Activated CD4-positive, alpha-beta T cell treated with anti-CD3 and anti-CD28 coated beads, Interleukin-2, amount 10 ng/mL, durations not matched to agents 7 days and 5 days (primary cell): ENCODE results near the gene PGF. TPM values are rescaled to one million over a fixed set of nuclear protein-coding genes. Genes with fewer than 3 reads are reported as not detected.
A peak's percentile ranks its signal among the peaks of the same experiment; 100 is the strongest.

Experiments used
- CTCF ChIA-PET: fragments of 350-600 bp; sonication (Branson Sonifier 250); formaldehyde crosslinking; loops from one replicate; lab custom pipeline; 2021; ENCODE audit warnings: antibody characterized with exemption; lab: Charles Lee
- POLR2A ChIA-PET: fragments of 350-600 bp; sonication (Branson Sonifier 250); formaldehyde crosslinking; loops from one replicate; lab custom pipeline; 2021; ENCODE audit warnings: antibody characterized with exemption; lab: Charles Lee
- DNase-seq: peaks from one replicate; pipeline ENCODE4 v3.0.0-alpha.2; 2020
- H3K27ac Mint-ChIP-seq: one replicate; pipeline ENCODE4 v1.8.0; 2021; ENCODE audit warnings: mild to moderate bottlenecking, moderate library complexity, mixed read lengths
- H3K27me3 Mint-ChIP-seq: one replicate; pipeline ENCODE4 v1.8.0; 2021; ENCODE audit warnings: mixed read lengths
- H3K36me3 Mint-ChIP-seq: one replicate; pipeline ENCODE4 v1.8.0; 2021; ENCODE audit warnings: low read depth, mixed read lengths
- H3K4me1 Mint-ChIP-seq: one replicate; pipeline ENCODE4 v1.8.0; 2021; ENCODE audit warnings: mixed read lengths
- H3K4me3 Mint-ChIP-seq: one replicate; pipeline ENCODE4 v1.8.0; 2021; ENCODE audit warnings: mild to moderate bottlenecking, moderate library complexity, mixed read lengths
- H3K9me3 Mint-ChIP-seq: one replicate; pipeline ENCODE4 v1.8.0; 2021; ENCODE audit warnings: mixed read lengths
- total RNA-seq, 2 experiments: library from RNA; stranded (reverse); gene quantifications; one replicate each; pipeline ENCODE4 v1.2.3, GENCODE V29; 2021

PGF gene
- total RNA-seq, 2 experiments from 2014 or later, result 0.12 to 0.15 TPM

DNA sequence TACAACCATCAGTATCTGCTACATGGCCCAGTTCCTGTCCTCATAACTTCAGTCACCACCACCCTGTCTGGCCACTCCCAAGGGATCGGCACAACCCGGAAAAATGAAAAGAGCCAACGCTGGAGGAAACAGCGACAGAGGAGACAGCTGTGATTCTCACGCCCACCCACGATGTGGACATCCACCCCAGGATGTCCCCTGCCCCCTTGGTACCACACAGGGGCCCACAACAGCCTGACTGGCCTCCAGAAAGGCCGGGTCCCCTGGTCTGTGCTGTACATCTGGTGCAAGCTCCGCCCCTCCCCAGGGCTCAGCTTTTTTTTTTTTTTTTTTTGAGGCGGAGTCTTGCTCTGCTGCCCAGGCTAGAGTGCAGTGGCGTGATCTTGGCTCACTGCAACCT lies 44.8 kb downstream of the PGF start:
- Mint-ChIP-seq H3K27me3 (no peaks in the 10 kb centered on the region), H3K9me3 (no peaks in the 10 kb centered on the region), H3K27ac (no peak overlapping the region), H3K4me1 (peaks cover 6% of the 10 kb centered on the region), H3K4me3 (no peak overlapping the region), H3K36me3 (peaks cover 3% of the 10 kb centered on the region)
- CTCF ChIA-PET, result no interaction called here
- POLR2A ChIA-PET, result no interaction called here
- no peak for DNase-seq

DNA sequence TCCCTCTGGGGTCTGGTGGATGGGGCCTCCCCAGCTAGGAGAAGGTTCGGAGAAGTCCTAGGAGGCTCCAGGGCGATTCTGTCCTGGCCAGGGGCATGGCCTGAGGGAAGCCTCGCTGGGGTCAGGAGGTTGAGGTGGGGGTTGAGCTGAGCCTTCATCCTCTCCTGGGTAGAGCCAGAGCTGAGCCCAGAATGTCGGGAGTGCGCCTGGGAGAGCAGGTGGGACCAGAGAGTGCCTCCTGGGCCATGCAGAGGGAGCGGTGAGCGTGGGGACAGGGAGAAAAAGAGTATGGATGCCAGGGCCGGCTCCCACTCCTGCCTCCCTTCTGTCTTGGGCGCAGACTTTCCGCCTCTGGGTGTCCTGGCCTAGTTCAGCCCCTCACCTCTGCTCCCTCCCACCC lies 45.5 kb downstream of the PGF start:
- POLR2A ChIA-PET, result no interaction called here
- no peak overlapping the region for H3K4me3 Mint-ChIP-seq
- H3K36me3 Mint-ChIP-seq, result peaks cover 5% of the 10 kb centered on the region
- no peaks in the 10 kb centered on the region for H3K27me3 Mint-ChIP-seq
- CTCF ChIA-PET, result interaction anchor here (6.1 kb wide), 1 partner anchor 51 kb away, joined by 138 read pairs; no protein-coding TSS in a partner anchor
- DNase-seq, result no peak
- peaks cover 7% of the 10 kb centered on the region for H3K4me1 Mint-ChIP-seq
- no peaks in the 10 kb centered on the region for H3K9me3 Mint-ChIP-seq
- no peak overlapping the region for H3K27ac Mint-ChIP-seq

DNA sequence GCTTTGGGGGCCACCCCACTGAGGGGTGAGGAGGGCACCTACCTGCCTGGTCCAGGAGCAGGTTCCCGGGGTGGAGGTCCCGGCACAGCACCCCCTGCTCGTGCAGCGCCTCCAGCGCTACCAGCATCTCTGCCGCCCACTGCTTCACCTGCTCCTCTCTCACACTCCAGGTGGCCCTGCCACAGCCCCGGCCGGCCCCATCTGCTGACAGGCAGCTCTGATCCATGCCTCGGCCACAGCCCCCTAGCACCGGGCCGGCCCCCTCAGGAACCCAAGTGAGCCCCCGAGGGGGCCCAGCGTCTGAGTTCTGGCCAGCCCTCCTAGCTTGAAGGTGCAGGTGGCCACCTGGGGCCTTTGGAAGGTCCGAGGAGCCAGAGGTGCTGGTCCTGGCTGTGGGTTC lies 45.9 kb downstream of the PGF start:
- peaks cover 9% of the 10 kb centered on the region for H3K36me3 Mint-ChIP-seq
- no peaks in the 10 kb centered on the region for H3K27me3 Mint-ChIP-seq
- no peak overlapping the region for H3K4me3 Mint-ChIP-seq
- H3K27ac Mint-ChIP-seq, result no peak overlapping the region
- no peak for DNase-seq
- H3K9me3 Mint-ChIP-seq, result no peaks in the 10 kb centered on the region
- ChIA-PET POLR2A (no interaction called here), CTCF (interaction anchor here (6.1 kb wide), 1 partner anchor 51 kb away, joined by 138 read pairs; no protein-coding TSS in a partner anchor)
- H3K4me1 Mint-ChIP-seq, result peaks cover 9% of the 10 kb centered on the region

DNA sequence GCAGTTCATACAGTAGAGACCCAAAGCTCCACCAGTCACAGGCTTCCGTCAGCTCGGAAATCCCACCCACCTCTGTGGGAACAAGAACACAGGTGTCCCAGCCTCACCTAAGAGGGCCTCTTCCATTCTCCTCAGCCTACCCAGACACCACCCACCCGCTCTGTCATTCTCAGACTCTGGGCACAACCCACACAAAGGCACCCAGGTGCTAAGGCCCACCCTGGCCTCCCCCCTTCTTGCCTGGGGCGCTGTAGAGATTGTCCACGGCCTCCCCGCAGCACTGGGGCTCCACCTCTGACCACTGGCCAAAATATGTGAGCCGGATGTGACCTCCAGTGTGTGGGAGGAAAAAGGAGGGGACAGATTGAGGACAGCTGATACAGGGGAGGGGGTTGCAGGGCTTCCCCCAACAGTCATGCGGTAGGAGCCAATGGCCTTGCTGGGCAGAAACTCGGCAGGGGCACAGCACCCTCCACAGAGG lies 46.5 kb downstream of the PGF start:
- no peak overlapping the region for H3K4me3 Mint-ChIP-seq
- ChIA-PET POLR2A (no interaction called here), CTCF (interaction anchor here (1.2 to 6.1 kb wide), 2 partner anchors 16 to 50 kb away, joined by 3 to 138 read pairs; no protein-coding TSS in a partner anchor)
- no peak overlapping the region for H3K27ac Mint-ChIP-seq
- no peaks in the 10 kb centered on the region for H3K9me3 Mint-ChIP-seq
- no peak for DNase-seq
- no peaks in the 10 kb centered on the region for H3K27me3 Mint-ChIP-seq
- peaks cover 9% of the 10 kb centered on the region for H3K4me1 Mint-ChIP-seq
- peaks cover 12% of the 10 kb centered on the region for H3K36me3 Mint-ChIP-seq

DNA sequence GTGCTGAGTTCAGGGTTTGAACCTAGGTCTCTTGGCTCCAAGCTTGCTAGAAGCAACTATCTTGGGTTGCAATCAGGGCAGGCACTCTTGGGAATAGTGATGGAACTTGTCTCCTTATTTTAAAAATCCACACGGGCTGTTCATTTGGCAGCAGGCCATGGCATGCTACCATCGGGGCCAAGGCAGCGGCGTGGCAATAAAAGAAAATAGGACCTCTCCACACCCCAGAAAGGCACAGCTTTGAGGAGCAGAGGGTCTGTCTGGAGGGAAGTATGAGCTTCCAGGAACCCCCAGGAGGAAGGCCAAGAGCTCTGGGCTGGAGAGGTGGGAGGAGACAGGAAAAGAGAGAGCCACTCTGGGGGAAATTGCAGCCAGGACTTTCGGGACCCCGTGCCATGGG lies 47.7 kb downstream of the PGF start:
- ChIA-PET POLR2A (no interaction called here), CTCF (interaction anchor here (0.7 to 6.1 kb wide), 6 partner anchors 9 to 157 kb away, joined by 3 to 138 read pairs (median 3); partner anchors contain the start of genes ACYP1 and RPS6KL1)
- peak overlapping the region; percentile 64 for H3K27ac Mint-ChIP-seq
- DNase-seq, result no peak
- no peaks in the 10 kb centered on the region for H3K27me3 Mint-ChIP-seq
- no peak overlapping the region for H3K4me3 Mint-ChIP-seq
- H3K4me1 Mint-ChIP-seq, result peaks cover 9% of the 10 kb centered on the region
- H3K36me3 Mint-ChIP-seq, result peaks cover 18% of the 10 kb centered on the region
- no peaks in the 10 kb centered on the region for H3K9me3 Mint-ChIP-seq

DNA sequence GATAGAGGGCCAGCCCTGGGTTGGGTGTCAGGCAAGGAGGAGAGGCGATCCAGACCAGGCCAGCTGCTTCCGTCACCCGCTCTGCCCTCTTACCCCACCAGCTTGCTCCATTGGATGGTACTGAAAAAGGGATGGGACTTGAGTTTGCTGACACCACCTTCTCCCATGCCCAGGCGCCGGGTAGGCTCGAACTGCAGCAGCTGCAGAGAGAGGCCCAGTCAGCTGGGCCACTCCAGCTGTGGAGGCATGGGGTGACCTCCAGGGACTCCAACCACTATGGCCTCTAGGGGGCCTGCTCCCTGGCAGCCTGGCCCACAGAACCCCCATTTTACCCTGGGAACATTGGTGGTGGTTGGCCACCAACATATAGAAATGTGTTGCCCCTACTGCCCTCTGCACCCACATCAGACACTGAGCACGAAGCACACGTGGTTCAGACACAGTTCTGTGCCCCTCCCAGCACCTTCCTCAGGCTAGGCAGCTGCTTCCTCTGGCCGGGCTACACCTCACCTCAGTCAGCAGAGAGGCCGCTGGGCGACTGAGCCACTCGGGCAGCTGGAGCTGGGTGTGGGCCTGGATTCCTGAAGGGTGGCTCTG lies 48.4 kb downstream of the PGF start:
- H3K36me3 Mint-ChIP-seq, result peaks cover 24% of the 10 kb centered on the region
- peak overlapping the region; percentile 61 for H3K27ac Mint-ChIP-seq
- ChIA-PET CTCF (interaction anchor here (0.5 to 6.1 kb wide), 8 partner anchors 10 to 1572 kb away, joined by 3 to 138 read pairs (median 6); partner anchors contain the start of genes ACYP1 and RPS6KL1), POLR2A (no interaction called here)
- no peaks in the 10 kb centered on the region for H3K9me3 Mint-ChIP-seq
- no peaks in the 10 kb centered on the region for H3K27me3 Mint-ChIP-seq
- DNase-seq, result no peak
- peaks cover 9% of the 10 kb centered on the region for H3K4me1 Mint-ChIP-seq
- H3K4me3 Mint-ChIP-seq, result no peak overlapping the region

DNA sequence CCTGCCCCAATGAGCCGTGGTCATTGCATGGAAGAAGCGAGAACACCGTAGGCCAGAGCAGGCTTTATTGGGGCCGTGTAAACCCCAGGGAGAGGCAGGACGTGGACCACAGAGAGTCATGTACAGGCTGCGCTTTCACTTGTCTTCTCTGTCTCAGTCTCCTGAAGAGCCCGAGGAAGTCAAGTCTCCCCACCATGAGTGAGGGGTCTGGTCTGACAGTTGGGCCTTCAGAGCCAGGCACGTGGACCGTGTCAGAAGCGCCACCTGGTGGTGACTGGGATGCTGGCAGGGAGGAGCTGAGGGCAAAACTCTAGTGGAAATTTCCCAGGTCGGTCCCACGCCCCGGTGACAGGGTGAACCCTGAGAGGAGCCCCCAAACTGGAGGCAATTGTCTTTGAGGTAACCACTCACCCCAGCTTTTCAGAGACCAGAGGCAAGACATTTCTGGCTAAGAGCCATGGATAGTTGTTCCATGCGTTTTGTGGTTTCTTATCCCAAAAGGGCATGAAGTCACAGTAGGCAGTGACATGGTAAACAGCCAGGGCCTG lies 49.7 kb downstream of the PGF start:
- peaks cover 35% of the 10 kb centered on the region for H3K36me3 Mint-ChIP-seq
- peak overlapping the region; percentile 60 for H3K27ac Mint-ChIP-seq
- H3K4me3 Mint-ChIP-seq, result no peak overlapping the region
- no peaks in the 10 kb centered on the region for H3K27me3 Mint-ChIP-seq
- no peaks in the 10 kb centered on the region for H3K9me3 Mint-ChIP-seq
- CTCF ChIA-PET, result interaction anchor here (0.6 to 6.1 kb wide), 26 partner anchors 9 to 400 kb away, joined by 3 to 138 read pairs (median 4); partner anchors contain the start of genes ACYP1, LTBP2 and RPS6KL1
- DNase-seq, result peak; percentile 81
- POLR2A ChIA-PET, result interaction anchor here (1.5 kb wide), 1 partner anchor 44 kb away, joined by 8 read pairs; no protein-coding TSS in a partner anchor
- H3K4me1 Mint-ChIP-seq, result peaks cover 9% of the 10 kb centered on the region

DNA sequence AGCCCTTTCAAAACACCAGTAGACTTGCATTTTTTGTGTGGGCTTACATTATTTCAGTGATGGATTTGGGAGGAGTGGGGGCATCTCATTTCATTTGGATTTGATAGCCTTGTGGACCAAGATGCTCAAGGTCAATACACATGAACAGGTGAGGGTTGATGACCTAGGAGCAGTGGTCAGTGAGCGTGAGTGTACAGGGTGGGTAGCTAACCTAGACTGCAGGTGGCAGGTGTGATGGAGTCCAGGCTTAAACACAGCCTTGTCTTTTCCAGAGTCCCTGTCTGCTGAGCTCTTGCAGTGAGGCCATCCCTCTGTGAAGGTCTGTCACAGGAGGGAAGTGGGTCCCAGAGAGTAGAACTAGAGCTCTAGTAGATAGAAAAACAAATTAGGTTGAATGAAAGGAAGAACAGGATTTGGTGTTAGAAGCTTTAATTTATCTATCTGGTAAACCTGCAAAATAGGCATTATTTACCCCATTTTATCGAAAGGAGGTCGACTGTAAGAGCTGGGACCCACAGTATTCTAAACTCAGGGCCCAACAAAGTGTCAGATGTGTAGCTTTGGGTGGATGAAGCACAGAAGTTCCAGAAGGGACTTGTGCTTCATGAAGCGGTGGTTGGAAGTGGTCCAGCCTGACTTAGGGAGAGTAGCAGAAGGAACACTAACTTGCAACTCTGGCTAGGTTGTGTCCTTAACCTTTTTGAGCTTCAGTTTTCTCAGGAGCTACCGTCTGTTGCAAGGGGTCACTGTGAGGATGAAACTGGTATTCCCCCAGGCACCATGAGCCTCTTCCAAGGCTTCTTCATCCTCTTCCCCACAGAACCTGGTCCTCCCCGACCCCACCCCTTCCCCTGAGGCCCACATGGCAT lies 50.5 kb downstream of the PGF start:
- no peak for DNase-seq
- Mint-ChIP-seq H3K9me3 (no peaks in the 10 kb centered on the region), H3K27me3 (no peaks in the 10 kb centered on the region), H3K4me3 (no peak overlapping the region), H3K4me1 (peaks cover 9% of the 10 kb centered on the region), H3K36me3 (peaks cover 43% of the 10 kb centered on the region), H3K27ac (peak overlapping the region; percentile 31)
- CTCF ChIA-PET, result interaction anchor here (0.7 to 6.1 kb wide), 15 partner anchors 8 to 401 kb away, joined by 3 to 138 read pairs (median 5); partner anchors contain the start of genes LTBP2 and RPS6KL1
- POLR2A ChIA-PET, result interaction anchor here (0.6 to 1.5 kb wide), 2 partner anchors 26 to 43 kb away, joined by 3 to 8 read pairs; no protein-coding TSS in a partner anchor

DNA sequence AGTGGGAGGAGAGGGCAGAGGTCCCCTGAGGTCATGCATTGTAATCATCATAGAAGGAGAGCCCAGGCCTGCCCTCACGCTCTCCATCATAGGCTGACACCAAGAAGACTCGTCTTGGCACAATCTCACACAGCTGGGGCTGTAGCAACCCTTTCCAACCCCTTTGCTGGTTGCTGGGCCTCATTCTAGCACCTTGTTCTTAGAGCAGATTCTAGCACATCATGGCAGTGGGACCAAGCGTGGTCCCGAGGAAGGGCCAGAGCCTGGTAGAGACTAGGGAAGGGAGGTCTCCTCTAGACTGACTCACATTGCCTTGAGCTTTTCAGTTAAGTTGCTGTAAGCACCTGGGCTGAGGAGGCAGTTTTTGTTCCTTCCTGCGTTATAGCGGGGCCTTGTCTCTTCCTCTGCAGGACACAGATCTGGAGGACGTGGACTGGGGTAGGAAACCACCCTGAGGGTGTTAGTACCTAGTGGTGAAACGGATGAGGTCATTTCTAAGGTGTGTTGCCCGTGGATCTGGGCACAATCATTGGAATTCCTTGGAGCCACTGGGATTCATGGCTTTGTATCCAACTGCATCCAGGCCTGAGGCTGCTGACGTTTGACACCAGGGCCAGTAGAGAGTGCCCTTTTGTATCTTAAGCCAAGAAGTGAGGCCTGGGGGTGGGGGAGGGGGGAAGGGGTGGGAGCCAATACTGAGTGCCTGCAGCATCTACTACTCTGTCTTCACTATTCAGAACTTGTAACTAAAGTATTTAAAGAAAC lies 52.3 kb downstream of the PGF start:
- ChIA-PET POLR2A (no interaction called here), CTCF (interaction anchor here (1.1 kb wide), 1 partner anchor 10 kb away, joined by 3 read pairs; no protein-coding TSS in a partner anchor)
- no peaks in the 10 kb centered on the region for H3K27me3 Mint-ChIP-seq
- H3K4me3 Mint-ChIP-seq, result no peak overlapping the region
- H3K36me3 Mint-ChIP-seq, result peaks cover 60% of the 10 kb centered on the region
- peaks cover 9% of the 10 kb centered on the region for H3K4me1 Mint-ChIP-seq
- H3K27ac Mint-ChIP-seq, result no peak overlapping the region
- no peak for DNase-seq
- no peaks in the 10 kb centered on the region for H3K9me3 Mint-ChIP-seq

DNA sequence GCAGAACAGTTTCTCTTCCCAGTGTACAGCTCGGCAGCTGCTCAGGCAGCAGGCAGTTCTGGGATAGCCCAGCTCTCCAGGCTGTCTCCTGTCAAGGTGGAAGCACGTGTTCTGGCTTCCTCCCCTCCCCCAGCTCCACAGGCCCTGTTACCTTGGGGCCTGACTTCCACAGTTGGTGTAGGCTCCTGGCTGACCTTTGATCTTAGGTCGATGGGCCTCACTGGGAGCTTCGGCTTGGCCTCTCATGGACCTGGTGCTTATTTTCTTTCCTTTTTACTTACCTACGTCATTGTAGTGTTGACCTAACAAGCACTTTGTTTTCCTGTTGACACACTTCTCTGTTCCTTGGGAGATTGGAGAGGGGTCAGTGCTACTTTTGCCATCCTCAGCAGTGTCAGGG lies 56.7 kb downstream of the PGF start:
- H3K4me1 Mint-ChIP-seq, result no peaks in the 10 kb centered on the region
- H3K9me3 Mint-ChIP-seq, result no peaks in the 10 kb centered on the region
- H3K4me3 Mint-ChIP-seq, result no peak overlapping the region
- no peak for DNase-seq
- no peaks in the 10 kb centered on the region for H3K27me3 Mint-ChIP-seq
- ChIA-PET CTCF (interaction anchor here (1.5 to 4.7 kb wide), 2 partner anchors 24 to 38 kb away, joined by 3 to 16 read pairs; partner anchors contain the start of gene RPS6KL1), POLR2A (no interaction called here)
- no peak overlapping the region for H3K27ac Mint-ChIP-seq
- H3K36me3 Mint-ChIP-seq, result peaks cover 81% of the 10 kb centered on the region

DNA sequence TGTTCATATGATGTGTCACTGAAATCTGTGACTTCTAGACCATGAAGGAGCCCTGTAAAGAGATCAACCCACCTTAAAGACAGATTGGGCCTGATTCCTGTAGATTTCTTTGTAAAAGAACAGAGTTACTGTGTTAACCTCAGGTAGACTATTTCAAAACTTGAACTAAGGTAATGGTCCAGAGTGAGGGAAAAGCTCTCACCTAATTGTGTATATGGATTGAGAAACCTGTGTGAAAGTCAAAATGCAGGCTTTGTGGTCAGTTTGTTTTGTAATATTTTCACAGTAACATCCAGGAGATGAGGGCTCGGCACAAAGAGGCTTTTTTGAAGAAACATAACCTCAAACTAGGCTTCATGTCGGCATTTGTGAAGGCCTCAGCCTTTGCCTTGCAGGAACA lies 57.3 kb downstream of the PGF start:
- no peak for DNase-seq
- ChIA-PET POLR2A (interaction anchor here (1.2 kb wide), 1 partner anchor 17 kb away, joined by 3 read pairs; no protein-coding TSS in a partner anchor), CTCF (interaction anchor here (0.7 to 4.7 kb wide), 4 partner anchors 17 to 200 kb away, joined by 3 to 16 read pairs (median 3); no protein-coding TSS in a partner anchor)
- no peak overlapping the region for H3K27ac Mint-ChIP-seq
- H3K9me3 Mint-ChIP-seq, result no peaks in the 10 kb centered on the region
- H3K27me3 Mint-ChIP-seq, result no peaks in the 10 kb centered on the region
- H3K36me3 Mint-ChIP-seq, result peaks cover 82% of the 10 kb centered on the region
- H3K4me1 Mint-ChIP-seq, result no peaks in the 10 kb centered on the region
- H3K4me3 Mint-ChIP-seq, result no peak overlapping the region
